IMR-90 (cell line): Measurements from ENCODE around the gene STX17. TPM values are rescaled to one million over a fixed set of nuclear protein-coding genes. Genes with fewer than 3 reads are reported as not detected.

ENCODE experiments used
- ATAC-seq: fragments of 200-7000 bp; cut with Tn5 transposase; 2 replicates; pipeline ENCODE4 v1.9.1; 2020; ENCODE audit warnings: low read depth, mild to moderate bottlenecking, moderate library complexity
- BruUV-seq: library from RNA; stranded (reverse); fragments of 400-500 nt; replicated peaks from 2 replicates; lab custom pipeline; 2021; lab: Mats Ljungman, UMichigan
- CTCF ChIA-PET: fragments of 300-600 bp; formaldehyde crosslinking; extraction: SDS; loops from one replicate; lab custom pipeline; 2021; ENCODE audit warnings: antibody characterized with exemption; lab: Yijun Ruan, JAX
- POLR2A ChIA-PET: fragments of 300-600 bp; sonication (Branson Sonifier 250); formaldehyde crosslinking; loops from one replicate; lab custom pipeline; 2022; ENCODE audit warnings: antibody characterized with exemption; ENCODE audit not compliant: unreplicated experiment; lab: Charles Lee
- DNase-seq: peaks from one replicate; pipeline ENCODE4 v3.0.0; 2013
- H2AFZ ChIP-seq: replicated peaks from 2 replicates; pipeline ENCODE3; 2013; ENCODE audit warnings: low read length, mild to moderate bottlenecking; ENCODE audit not compliant: poor library complexity
- H2AK5ac ChIP-seq: 2 replicates; pipeline ENCODE4 v1.6.1; 2013; ENCODE audit warnings: low read depth, low read length, inconsistent platforms
- H2AK9ac ChIP-seq: replicated peaks from 2 replicates; pipeline ENCODE3; 2013; ENCODE audit warnings: mild to moderate bottlenecking, low read depth, low read length, moderate library complexity; ENCODE audit not compliant: poor library complexity
- H2BK120ac ChIP-seq: 2 replicates; pipeline ENCODE4 v1.6.1; 2013; ENCODE audit warnings: low read depth, low read length, inconsistent platforms
- H2BK15ac ChIP-seq: 3 replicates; pipeline ENCODE4 v1.6.1; 2013; ENCODE audit warnings: low read depth, low read length, inconsistent platforms
- H2BK20ac ChIP-seq: 2 replicates; pipeline ENCODE4 v1.6.1; 2013; ENCODE audit warnings: low read depth, mild to moderate bottlenecking, inconsistent platforms, low read length, moderate library complexity
- H2BK5ac ChIP-seq: 2 replicates; pipeline ENCODE4 v1.6.1; 2013; ENCODE audit warnings: mild to moderate bottlenecking, low read depth, low read length, inconsistent platforms; ENCODE audit not compliant: poor library complexity, severe bottlenecking
- H3K14ac ChIP-seq: replicated peaks from 2 replicates; pipeline ENCODE4 v1.6.1; 2013; ENCODE audit warnings: low read depth, low read length, inconsistent platforms
- H3K18ac ChIP-seq: 2 replicates; pipeline ENCODE4 v1.6.1; 2013; ENCODE audit warnings: low read depth, low read length, control low read depth
- H3K23ac ChIP-seq: 2 replicates; pipeline ENCODE4 v1.6.1; 2013; ENCODE audit warnings: low read depth, low read length, inconsistent platforms
- H3K27ac ChIP-seq: 2 replicates; pipeline ENCODE4 v1.5.1; 2013; ENCODE audit warnings: mild to moderate bottlenecking, control low read depth, low read length; ENCODE audit not compliant: insufficient read depth
- H3K27me3 ChIP-seq: 2 replicates; pipeline ENCODE4 v1.6.1; 2013; ENCODE audit warnings: low read length; ENCODE audit not compliant: control insufficient read depth, insufficient read depth
- H3K36me3 ChIP-seq: 2 replicates; pipeline ENCODE4 v1.6.1; 2013; ENCODE audit warnings: low read length, mixed read lengths; ENCODE audit not compliant: control insufficient read depth, insufficient read depth
- H3K4ac ChIP-seq: 2 replicates; pipeline ENCODE4 v1.6.1; 2013; ENCODE audit warnings: low read depth, low read length, inconsistent platforms
- H3K4me1 ChIP-seq: 2 replicates; pipeline ENCODE4 v1.6.1; 2013; ENCODE audit warnings: low read length, mixed read lengths; ENCODE audit not compliant: control insufficient read depth, insufficient read depth
- H3K4me2 ChIP-seq: 2 replicates; pipeline ENCODE4 v1.6.1; 2013; ENCODE audit warnings: low read depth, mild to moderate bottlenecking, control low read depth, low read length, moderate library complexity
- H3K4me3 ChIP-seq: 2 replicates; pipeline ENCODE4 v1.5.1; 2013; ENCODE audit warnings: low read depth, mild to moderate bottlenecking, control low read depth, low read length, moderate library complexity; ENCODE audit not compliant: insufficient read depth
- H3K56ac ChIP-seq: 2 replicates; pipeline ENCODE4 v1.6.1; 2013; ENCODE audit warnings: low read length, inconsistent platforms; ENCODE audit not compliant: insufficient read depth; ENCODE audit errors: extremely low read depth
- H3K79me1 ChIP-seq, 2 experiments: 2 replicates each; pipeline ENCODE4 v1.6.1; 2013; ENCODE audit warnings: low read length in 2 of 2, inconsistent platforms in 1 of 2, low read depth in 1 of 2
- H3K9ac ChIP-seq: 2 replicates; pipeline ENCODE4 v1.6.1; 2013; ENCODE audit warnings: low read depth, low read length, control low read depth
- H3K9me1 ChIP-seq: 2 replicates; pipeline ENCODE4 v1.6.1; 2013; ENCODE audit warnings: low read length, inconsistent platforms; ENCODE audit not compliant: insufficient read depth
- H3K9me3 ChIP-seq: 2 replicates; pipeline ENCODE4 v1.6.1; 2013; ENCODE audit warnings: low read length; ENCODE audit not compliant: control insufficient read depth, insufficient read depth
- H4K20me1 ChIP-seq: 2 replicates; pipeline ENCODE4 v1.6.1; 2013; ENCODE audit warnings: low read length, inconsistent platforms; ENCODE audit not compliant: insufficient read depth
- H4K5ac ChIP-seq: 2 replicates; pipeline ENCODE4 v1.6.1; 2013; ENCODE audit warnings: mild to moderate bottlenecking, low read depth, low read length, control low read depth
- H4K8ac ChIP-seq, 2 experiments: 2 replicates each; pipeline ENCODE4 v1.6.1; 2013; ENCODE audit warnings: low read depth in 2 of 2, low read length in 2 of 2, control low read depth in 1 of 2, inconsistent platforms in 1 of 2
- H4K91ac ChIP-seq: 2 replicates; pipeline ENCODE4 v1.6.1; 2013; ENCODE audit warnings: low read depth, low read length, inconsistent platforms; ENCODE audit not compliant: insufficient read depth
- MAFK ChIP-seq: IDR thresholded peaks from 2 replicates; pipeline ENCODE4 v1.6.1; 2012; ENCODE audit warnings: low read depth, low read length, improper control_type of control experiment
- WGBS, 2 experiments: methylation state at CpG; one replicate each; pipeline versions ENCODE4 v1.1.5 to v1.1.7; 2013; ENCODE audit warnings: missing lambda C conversion rate in 2 of 2; ENCODE audit not compliant: insufficient read length in 1 of 2; ENCODE audit errors: extremely low coverage in 2 of 2; 5-methylcytosine and 5-hydroxymethylcytosine counted together
- dilution Hi-C: fragments of 300-500 bp; cut with HindIII; formaldehyde crosslinking; loops from one replicate; pipeline ENCODE4 v1.14.3; 2018; ENCODE audit warnings: low sequenced_read_pairs; ENCODE audit not compliant: unreplicated experiment
- in situ Hi-C: fragments of 300-500 bp; cut with MboI; formaldehyde crosslinking; loops from 3 replicates; pipeline ENCODE4 v1.14.3; 2019; ENCODE audit warnings: low sequenced_read_pairs, inconsistent platforms, mixed read lengths
- intact Hi-C: fragments of 100-400 bp; cut with micrococcal nuclease; formaldehyde crosslinking; loops from 2 replicates; pipeline ENCODE4 v1.10.0; 2022
- polyA plus RNA-seq, 3 experiments: library from polyadenylated mRNA; depleted of rRNA; stranded (reverse); fragments of >200 nt; gene quantifications; 2 replicates each; pipeline ENCODE4 v1.2.3, GENCODE V29; 2012; ENCODE audit warnings: low replicate concordance in 1 of 3
- total RNA-seq: library from RNA; depleted of rRNA; stranded (reverse); fragments of >200 nt; gene quantifications from 2 replicates; pipeline ENCODE4 v1.2.3, GENCODE V29; 2012
- TF ChIP-seq, protein P1 (sequence below): conservative IDR thresholded peaks from 2 replicates; pipeline ENCODE4 v1.5.1; 2012; ENCODE audit warnings: mild to moderate bottlenecking, low read depth, low read length, improper control_type of control experiment

The STX17 gene
- total and polyA plus RNA-seq, 2 of the 4 experiments (the other 2 are of a cell fraction), result 6.2 to 11.7 TPM

DNA sequence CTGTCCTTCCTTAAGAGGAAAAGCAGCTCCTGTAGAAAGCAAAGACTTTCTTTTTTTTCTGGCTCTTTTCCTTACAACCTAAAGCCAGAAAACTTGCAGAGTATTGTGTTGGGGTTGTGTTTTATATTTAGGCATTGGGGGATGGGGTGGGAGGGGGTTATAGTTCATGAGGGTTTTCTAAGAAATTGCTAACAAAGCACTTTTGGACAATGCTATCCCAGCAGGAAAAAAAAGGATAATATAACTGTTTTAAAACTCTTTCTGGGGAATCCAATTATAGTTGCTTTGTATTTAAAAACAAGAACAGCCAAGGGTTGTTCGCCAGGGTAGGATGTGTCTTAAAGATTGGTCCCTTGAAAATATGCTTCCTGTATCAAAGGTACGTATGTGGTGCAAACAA is 42.5 kb upstream of the STX17 start:
- POLR2A ChIA-PET, result no interaction called here
- in situ Hi-C loops, result no loop called here

More for the DNA sequence above, 42.5 kb upstream of the STX17 start:
- Histone ChIP-seq H3K4me1 (peaks cover 6% of the 10 kb centered on the region), H2BK120ac (no peak overlapping the region), H3K56ac (no peak overlapping the region), H3K23ac (no peak overlapping the region), H3K18ac (no peak overlapping the region), H2AK9ac (no peak overlapping the region), H4K91ac (no peak overlapping the region), H3K9me3 (no peaks in the 10 kb centered on the region), H3K36me3 (peaks cover 6% of the 10 kb centered on the region; the same call in 1 of the 2 replicates), H2BK5ac (no peak overlapping the region), H3K9ac (no peak overlapping the region), H4K8ac (no peak overlapping the region), H2BK20ac (no peak overlapping the region), H3K4ac (no peak overlapping the region), H3K9me1 (peaks cover 6% of the 10 kb centered on the region), H3K4me3 (no peak overlapping the region), H3K4me2 (no peak overlapping the region), H2AK5ac (no peak overlapping the region), H2BK15ac (no peak overlapping the region), H4K5ac (no peak overlapping the region), H3K14ac (no peak overlapping the region), H4K20me1 (no peaks in the 10 kb centered on the region), H3K27ac (no peak overlapping the region), H3K79me1 (0 out of 4 replicates have a peak, but pooled peaks cover 0 to 4% of the 10 kb centered on the region in 2 experiments), H3K27me3 (no peaks in the 10 kb centered on the region), H2AFZ (no peak overlapping the region)
- CTCF ChIA-PET, result no interaction called here
- ATAC-seq, result no peak
- no peak for DNase-seq
- BruUV-seq, result no TSS peak
- no CpG with 5 or more reads among the region's 2 CpGs for WGBS, 2 experiments
- TF ChIP-seq MAFK, result peak; percentile 75
- TF ChIP-seq, protein P1, sequence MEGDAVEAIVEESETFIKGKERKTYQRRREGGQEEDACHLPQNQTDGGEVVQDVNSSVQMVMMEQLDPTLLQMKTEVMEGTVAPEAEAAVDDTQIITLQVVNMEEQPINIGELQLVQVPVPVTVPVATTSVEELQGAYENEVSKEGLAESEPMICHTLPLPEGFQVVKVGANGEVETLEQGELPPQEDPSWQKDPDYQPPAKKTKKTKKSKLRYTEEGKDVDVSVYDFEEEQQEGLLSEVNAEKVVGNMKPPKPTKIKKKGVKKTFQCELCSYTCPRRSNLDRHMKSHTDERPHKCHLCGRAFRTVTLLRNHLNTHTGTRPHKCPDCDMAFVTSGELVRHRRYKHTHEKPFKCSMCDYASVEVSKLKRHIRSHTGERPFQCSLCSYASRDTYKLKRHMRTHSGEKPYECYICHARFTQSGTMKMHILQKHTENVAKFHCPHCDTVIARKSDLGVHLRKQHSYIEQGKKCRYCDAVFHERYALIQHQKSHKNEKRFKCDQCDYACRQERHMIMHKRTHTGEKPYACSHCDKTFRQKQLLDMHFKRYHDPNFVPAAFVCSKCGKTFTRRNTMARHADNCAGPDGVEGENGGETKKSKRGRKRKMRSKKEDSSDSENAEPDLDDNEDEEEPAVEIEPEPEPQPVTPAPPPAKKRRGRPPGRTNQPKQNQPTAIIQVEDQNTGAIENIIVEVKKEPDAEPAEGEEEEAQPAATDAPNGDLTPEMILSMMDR, result no peak
- intact Hi-C loops, result no loop called here
- dilution Hi-C loops, result no loop called here
